A673 (cell line): Measurements from ENCODE around the gene SLC25A11.

Experiments
- EZH2 ChIP-seq: fragments of 200-600 bp; sonication (generic); IDR thresholded peaks from 2 replicates; pipeline ENCODE4 v1.6.1; 2017; ENCODE audit warnings: borderline replicate concordance, low read depth, mild to moderate bottlenecking, mixed read lengths, antibody characterized with exemption, low read length; ENCODE audit not compliant: poor library complexity, severe bottlenecking
- TF ChIP-seq, protein P1 (sequence below): fragments of 300-800, 200-600 bp; sonication (generic); conservative IDR thresholded peaks from 2 replicates; pipeline ENCODE4 v1.5.1; 2017; ENCODE audit warnings: low read depth, mild to moderate bottlenecking, antibody characterized with exemption, low read length, moderate library complexity, mixed read lengths

DNA sequence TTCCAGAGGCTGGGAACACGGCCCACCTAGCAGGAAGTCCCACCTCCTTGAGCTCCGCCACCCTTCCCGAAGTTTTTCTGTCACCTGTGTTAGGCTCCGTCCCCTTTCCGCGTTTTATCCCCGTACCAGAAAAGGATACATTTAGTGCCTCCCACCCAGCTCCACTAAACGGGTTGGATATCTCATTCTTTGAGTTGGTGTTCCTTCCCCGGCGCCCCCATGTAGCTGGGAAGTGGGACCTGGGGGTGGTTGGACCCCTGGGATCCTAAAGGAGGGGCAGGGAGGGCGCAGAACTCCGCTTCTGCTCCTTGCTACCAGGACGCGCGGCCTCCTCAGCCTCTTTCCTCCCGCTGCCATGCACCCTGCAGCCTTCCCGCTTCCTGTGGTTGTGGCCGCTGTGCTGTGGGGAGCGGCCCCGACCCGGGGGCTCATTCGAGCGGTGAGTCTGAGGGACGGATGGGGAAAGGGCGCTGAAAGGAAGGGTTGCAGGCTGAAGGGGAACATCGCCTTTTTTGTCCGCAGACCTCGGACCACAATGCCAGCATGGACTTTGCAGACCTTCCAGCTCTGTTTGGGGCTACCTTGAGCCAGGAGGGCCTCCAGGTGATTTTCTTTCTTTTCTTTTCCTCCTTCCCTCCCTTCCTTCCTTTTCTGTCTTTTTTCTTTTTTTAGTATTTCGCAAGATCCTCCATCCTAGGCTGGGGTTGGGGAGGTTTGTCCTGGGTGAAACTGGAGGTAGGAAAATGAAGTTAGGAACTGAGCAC, 891 bp upstream of the SLC25A11 start:
- TF ChIP-seq, protein P1, sequence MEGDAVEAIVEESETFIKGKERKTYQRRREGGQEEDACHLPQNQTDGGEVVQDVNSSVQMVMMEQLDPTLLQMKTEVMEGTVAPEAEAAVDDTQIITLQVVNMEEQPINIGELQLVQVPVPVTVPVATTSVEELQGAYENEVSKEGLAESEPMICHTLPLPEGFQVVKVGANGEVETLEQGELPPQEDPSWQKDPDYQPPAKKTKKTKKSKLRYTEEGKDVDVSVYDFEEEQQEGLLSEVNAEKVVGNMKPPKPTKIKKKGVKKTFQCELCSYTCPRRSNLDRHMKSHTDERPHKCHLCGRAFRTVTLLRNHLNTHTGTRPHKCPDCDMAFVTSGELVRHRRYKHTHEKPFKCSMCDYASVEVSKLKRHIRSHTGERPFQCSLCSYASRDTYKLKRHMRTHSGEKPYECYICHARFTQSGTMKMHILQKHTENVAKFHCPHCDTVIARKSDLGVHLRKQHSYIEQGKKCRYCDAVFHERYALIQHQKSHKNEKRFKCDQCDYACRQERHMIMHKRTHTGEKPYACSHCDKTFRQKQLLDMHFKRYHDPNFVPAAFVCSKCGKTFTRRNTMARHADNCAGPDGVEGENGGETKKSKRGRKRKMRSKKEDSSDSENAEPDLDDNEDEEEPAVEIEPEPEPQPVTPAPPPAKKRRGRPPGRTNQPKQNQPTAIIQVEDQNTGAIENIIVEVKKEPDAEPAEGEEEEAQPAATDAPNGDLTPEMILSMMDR, result no peak
- no peak for TF ChIP-seq EZH2
